NCI-H226 (cell line): ENCODE measurements around the gene SLC17A2.
A peak's percentile ranks its signal among the peaks of the same experiment; 100 is the strongest.
"Not testable (repeated sequence)": the region's sequence is repeated elsewhere in the genome, so short reads cannot be mapped to it uniquely, and the experiment has no call there.

Experiments used
- DNase-seq: peaks from one replicate; pipeline ENCODE4 v3.0.0-alpha.2; 2015

Gene SLC17A2

DNA sequence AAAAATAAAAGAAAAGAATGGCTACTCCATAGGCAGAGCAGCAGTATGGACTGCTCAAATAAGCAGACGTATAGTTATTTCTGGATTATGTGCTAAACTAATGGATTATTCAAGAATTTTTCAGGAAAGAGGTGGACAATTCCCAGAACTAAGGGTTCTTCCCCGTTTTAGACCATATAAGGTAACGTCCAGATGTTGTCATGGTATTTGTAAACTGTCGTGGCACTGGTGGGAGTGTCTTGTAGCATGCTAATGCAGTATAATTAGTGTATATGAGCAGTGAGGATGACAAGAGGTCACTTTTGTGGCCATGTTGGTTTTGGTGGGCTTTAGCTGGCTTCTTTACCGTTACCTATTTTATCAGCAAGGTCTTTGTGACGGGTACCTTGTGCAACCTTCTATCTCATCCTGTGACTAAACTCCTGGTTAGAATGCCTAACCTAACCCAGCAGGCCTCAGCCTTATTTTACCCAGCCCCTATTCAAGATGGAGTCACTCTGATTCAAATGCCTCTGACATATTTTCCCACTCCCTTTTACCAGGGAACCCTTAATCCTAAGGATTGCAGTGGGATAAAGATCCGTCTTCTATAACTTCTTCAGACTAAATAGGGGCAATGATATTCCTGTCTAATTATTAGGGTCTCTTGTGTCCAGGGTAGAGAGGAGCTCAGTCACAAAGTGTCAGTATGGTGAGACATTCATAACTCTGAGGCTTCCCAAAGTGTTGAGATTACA lies 21.0 kb upstream of the SLC17A2 start:
- no peak for DNase-seq

DNA sequence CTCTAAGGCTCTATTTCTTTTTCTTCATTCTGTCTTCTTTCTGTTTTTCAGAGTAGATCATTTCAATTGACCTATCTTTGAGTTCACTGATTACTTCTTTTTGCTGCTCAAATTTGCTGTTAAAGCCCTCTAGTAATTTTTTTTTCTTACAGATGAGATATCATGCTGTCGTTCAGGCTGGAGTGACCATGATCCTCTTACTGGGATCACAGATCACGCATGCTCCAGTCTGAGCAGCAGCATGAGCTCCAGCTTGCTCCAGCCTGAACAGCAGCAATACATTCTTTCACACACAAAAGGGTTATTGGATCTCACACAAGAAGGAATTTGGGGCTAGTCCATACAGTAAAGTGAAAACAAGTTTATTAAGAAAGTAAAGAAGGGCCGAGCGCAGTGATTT lies 19.8 kb upstream of the SLC17A2 start:
- no peak for DNase-seq

DNA sequence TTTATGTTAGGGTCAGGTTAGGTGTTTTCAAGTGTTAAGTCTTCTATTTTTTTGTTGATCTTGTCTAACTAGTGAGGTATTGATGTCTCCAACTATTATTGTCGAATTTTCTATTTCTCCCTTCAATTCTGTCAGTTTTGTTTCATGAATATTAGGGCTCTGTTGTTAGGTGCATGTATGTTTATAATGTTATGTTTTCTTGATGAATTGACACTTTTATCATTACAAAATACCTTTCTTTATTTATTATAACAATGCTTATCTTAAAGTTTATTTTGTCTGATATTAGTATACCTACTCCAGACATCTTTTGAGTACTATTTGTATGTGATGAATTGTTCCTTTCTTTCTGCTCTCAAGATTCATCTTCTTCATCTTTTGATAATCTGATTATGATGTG lies 19.2 kb upstream of the SLC17A2 start:
- no peak for DNase-seq

DNA sequence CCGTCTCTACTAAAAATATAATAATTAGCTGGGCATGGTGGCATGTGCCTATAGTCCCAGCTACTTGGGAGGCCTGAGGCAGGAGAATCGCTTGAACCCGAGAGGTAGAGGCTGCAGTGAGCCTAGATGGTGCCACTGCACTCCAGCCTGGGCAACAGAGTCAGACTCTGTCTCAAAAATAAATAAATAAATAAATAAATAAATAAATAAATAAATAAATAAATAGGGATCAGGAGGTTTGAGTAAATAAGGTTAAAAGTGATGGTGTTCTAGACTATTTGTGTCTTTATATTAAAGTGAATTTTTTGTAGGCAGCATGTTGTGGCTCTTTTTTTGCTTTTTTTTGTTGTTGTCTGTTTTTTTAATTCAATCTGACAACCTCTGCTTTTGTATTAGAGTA lies 17.0 kb upstream of the SLC17A2 start:
- DNase-seq = not testable (repeated sequence)

DNA sequence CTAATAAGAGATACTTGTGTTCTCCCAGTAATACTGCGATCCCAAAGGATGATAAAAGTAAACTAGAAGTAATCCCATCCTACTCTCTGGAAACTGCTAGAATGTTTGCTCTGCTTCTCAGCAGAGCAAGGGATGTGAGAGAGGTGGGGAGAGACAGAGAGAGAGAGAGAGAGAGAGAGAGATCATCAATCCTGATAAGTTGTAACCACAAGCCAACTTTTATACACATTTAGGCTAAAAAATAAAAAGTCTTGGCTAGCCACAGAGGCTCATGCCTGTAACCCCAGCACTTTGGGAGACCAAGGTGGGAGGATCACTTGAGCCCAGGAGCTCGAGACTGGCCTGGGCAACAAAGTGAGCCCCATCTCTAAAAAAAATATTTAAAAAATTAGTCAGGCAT lies 16.1 kb upstream of the SLC17A2 start:
- no peak for DNase-seq

DNA sequence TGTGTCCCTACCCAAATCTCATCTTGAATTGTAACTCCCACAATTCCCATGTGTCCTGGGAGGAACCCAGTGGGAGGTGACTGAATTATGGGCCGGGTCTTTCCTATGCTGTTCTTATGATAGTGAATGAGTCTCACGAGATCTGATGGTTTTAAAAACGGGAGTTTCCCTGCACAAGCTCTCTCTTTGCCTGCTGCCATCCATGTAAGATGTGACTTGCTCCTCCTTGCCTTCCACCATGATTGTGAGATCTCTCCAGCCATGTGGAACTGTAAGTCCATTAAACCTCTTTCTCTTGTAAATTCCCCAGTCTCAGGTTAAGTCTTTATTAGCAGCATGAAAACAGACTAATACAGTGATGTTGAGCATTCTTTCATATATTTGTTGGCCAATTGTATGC lies 15.2 kb upstream of the SLC17A2 start:
- not testable (repeated sequence) for DNase-seq

DNA sequence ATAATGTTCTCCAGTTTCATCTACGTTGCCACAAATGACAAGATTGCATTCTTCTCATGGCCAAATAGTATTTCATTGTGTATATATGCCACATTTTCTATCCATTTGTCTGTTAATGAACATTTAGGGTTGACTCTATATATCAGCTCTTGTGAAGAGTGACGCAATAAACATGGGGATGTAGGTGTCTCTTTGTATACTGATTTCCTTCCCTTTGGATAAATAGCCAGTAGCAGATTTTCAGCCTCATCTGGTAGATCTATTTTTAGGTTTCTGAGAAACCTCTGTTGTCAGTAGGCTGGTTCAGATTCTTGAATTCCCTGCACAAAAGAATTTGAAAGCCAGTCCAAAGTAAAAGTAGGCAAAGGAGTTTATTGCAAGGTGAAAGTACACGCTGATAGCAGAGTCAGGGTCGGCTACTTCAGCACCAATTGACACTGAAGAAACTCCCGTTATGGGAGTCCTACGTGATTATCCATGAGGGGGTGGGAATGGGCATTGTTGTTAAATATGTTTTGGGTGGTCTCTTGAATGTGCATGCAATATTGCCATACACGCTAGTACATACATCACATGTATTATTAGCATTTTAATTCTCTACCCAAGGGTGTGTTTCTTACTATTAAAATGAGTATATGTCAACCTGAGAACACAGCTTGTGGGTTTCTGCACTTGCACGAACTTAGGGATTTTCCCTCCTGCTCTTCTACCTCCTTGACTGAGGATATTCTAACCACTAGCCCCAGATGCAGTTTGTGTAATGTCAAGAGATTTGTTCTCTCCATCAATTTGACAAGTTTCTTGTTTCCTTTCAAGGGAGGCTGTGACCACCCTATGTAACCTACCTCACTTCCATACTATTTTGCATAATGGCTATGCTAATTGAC lies 14.4 kb upstream of the SLC17A2 start:
- DNase-seq = no peak

DNA sequence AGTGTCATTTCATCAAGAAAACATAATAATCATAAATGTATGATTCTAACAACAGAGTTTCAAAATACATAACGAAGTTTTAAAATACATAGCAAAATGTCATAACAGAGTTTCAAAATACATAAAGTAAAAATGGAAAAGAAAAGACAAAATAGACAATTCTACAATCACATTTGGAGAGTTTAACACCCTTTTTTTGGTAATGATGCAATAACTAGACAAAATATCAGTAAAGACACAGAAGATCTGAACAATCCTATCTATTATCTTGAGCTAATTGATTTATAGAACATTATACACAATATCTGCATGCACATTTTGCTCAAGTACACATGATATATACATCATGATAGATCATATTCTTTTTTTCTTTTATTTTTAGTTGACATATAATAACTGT lies 13.4 kb upstream of the SLC17A2 start:
- no peak for DNase-seq

DNA sequence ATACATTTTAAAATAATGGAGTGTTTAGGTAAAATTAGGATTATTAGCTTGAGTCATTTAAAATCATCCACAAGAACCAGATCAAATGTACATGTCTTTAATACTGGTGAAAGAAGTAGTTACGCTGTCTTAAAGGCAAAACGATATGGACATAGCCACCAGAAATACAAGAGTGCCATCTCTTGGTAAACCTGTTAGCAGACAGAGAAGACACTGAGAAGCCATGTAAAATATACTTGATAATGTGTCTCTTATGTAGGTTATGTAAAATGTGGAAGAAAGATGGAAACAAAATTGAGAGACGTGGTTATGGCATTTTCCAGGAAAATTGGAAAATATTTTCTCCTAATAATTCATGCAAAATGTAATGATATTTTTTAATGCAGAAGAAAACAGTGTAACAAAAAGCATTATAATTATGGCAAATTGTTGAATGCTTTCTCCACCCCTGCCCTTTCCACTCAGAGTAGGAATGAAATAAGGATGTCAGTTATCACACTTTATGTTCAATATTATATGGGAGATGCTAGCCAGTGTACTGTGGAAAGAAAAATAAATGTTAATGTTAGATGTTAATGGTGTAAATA lies 12.2 kb upstream of the SLC17A2 start:
- peak; percentile 6 for DNase-seq

DNA sequence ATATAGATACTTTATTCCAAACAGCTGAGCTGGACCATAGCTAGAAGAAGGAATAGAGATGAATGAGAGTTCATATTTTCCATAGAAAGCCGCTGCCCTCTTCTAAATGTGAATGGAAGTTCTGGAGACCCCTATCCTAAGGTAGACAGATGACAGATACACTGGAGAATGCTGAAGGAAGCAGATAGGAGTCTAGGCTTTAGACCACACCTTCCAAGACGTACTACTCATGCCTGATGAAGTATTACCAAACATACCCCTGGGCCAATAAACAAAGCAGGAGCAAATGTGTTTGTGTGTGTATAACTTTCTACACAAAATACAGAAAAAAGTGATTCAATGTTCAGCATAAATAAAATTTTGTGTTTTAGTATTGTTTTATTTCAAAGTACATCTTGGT lies 9.1 kb upstream of the SLC17A2 start:
- no peak for DNase-seq

DNA sequence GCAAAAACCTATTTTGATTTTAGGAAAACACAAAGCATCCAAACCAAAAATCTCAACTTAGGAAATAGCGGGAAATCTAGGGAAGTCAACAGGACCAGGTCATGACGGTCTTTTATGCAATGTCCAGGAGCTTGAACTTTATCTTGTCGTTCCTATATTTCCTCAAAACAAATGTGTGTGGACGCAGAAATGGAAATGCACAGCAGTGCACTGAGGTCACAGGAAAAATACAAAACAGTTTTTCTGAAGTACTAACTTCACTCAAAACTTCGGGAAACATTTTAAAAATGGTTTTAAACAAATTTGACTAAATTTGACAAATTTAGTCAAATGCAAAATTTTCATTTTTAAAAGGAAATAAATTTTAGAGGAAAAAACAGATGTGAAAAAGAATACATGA lies 5.5 kb upstream of the SLC17A2 start:
- DNase-seq = no peak

DNA sequence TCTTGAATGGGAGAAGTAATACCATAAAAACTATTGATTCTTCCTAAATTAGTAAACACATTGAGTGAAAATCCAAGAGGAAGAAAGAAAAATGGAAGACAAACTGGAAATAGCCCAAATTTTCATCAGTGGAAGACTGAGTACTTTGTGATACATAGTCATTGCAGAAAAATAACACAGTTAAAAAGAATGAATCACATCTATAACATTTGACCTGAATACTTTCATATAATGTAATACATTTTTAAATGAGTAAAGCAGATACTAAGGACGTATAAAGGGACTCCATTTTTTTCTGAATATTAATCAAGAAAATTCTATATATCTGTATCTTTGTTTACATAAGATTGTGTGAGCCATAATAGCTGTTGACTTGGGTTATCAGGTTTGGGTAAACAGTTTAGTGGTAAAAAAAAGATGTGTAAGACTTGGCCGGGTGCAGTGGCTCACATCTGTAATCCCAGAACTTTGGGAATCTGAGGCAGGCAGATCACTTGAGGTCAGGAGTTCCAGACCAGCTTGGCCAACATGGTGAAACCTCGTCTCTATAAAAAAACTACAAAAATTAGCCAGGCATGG lies 4.3 kb upstream of the SLC17A2 start:
- DNase-seq = peak; percentile 2

DNA sequence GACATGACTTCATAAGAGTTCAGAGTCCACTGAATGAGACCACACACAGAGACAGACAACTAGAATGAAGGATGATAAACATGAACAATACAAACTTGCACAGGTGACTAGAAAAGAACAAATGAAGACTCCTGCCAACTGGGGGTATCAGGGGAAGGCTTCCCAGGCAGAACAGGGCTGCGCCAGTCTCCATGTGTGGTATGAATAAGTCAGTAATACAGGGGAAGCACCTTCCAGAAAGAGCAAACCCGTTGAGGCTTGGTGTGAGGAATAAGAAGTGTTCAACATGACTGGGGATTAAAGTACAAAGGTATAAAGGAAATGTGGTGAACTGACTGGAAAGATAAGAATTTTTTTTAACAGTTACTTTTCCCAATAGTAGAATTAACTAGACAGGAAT lies 3.7 kb upstream of the SLC17A2 start:
- DNase-seq = peak; percentile 10

DNA sequence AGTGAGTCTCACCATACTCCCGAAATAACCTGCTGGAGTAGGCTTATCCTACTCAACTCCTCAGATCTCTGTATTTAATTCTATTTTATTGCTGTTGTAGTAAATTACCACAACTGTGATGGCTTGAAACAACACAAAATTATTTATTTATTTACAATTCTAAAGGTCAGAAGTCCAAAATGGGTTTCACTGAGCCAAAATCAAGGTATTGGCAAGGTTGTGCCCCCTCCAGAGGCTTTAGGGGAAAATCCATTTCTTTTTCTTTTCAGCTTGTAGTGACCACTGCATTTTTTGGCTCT lies 869 bp upstream of the SLC17A2 start:
- DNase-seq = no peak

DNA sequence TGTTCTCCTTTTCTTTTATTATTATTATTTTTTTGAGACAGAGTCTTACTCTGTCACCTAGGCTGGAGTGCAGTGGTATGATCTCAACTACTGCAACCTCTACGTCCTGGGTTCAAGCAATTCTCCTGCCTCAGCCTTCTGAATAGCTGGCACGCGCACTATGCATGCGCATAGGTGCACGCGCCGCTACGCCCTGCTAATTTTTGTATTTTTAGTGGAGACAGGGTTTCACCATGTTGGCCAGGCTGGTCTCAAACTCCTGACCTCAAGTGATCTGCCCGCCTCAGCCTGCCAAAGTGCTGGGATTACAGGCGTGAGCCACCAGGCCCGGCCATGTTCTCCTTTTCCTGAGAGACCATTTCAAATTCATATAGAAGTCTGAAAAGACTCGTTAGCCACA lies 706 bp downstream of the SLC17A2 start:
- DNase-seq = not testable (repeated sequence)

DNA sequence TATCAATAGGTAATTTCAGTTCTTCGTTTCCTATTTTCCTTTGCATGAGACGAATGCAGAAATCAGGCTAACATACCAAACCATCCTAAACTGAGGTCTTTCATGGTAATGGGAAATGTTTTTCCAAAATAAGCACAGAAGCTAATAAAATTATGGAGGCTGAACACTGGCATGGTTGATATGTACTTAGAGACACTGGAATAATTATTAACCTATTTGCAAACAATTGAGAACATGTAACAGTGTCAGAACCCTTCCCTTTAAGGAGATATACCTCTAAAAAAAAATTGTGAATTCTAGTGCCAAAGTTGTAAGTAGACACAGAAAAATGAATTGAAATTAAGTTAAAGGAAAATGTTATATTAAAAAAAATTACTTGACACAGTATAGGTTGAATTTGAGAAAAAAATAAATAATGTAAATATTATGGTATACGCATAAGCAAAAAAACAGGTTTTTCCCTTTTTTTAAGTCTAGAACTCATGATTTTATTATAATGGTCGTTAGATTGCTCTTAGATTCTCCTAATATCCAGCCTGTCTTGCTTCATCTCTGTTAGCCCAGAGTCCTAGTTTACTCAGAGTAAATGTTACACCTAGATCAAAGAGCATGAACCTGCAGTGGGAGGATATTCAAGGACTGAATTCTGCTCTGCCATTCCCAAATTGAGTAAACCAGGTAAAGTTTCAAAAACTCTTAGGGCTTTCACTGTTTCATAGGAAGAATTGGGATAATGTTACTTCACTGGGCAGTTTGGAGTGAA lies 1.7 kb downstream of the SLC17A2 start:
- no peak for DNase-seq

DNA sequence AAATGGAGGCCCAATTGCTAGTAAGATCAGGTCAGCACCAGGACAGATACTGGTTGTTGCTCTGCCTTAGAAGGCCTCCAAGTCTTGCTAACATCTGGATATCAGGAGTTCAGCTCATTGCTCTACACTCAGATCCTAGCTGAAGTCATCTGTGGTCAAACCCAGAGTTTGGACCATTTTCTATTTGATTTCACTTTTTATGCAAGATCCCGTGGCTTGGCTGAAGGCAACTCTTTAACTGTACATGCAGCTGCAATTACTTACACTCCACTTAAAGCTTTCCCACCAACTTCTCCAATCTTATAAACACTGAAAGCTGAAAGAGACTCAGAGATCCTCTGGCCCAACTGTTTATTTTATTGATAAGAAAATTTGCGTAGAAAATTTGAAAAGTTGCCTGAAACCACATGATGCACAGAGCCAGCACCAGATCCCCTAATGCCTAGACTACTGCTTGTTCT lies 2.7 kb downstream of the SLC17A2 start:
- DNase-seq = no peak

DNA sequence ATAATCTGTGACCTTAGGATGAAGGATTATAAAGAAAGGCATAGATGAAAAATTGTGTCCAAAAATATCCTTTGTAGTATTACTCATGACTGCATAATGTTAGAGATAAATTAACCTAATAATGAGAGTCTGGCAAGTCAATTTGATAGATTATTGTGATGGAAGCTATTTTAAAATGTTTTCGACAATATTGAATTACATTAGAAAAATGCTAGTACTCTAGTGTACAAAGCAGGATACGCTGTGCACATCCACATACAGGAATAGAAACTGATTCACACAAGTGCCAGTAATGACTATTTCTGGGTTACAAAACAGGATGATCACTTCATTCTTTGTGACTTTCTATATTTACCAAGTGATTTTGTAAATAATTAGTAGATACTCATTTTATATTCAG lies 3.3 kb downstream of the SLC17A2 start:
- DNase-seq = no peak

DNA sequence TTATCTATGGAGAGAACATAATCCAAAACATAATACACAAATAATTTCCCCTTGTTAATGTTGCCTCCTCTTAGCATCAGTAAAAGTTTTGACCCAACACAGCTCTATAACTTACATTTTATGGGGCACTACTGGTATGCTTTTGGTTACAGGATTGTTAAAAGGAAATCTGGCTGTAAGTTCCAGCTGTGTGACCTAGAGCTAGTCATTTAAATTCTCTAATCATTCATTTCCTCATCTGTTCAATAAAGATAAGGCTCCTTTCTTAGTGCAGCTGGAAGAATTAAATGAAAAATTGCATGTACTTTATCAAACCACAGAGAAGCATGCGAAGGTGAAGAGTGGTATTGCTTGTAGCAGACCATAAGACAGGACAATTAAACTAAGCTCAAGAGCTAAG lies 4.6 kb downstream of the SLC17A2 start:
- no peak for DNase-seq

DNA sequence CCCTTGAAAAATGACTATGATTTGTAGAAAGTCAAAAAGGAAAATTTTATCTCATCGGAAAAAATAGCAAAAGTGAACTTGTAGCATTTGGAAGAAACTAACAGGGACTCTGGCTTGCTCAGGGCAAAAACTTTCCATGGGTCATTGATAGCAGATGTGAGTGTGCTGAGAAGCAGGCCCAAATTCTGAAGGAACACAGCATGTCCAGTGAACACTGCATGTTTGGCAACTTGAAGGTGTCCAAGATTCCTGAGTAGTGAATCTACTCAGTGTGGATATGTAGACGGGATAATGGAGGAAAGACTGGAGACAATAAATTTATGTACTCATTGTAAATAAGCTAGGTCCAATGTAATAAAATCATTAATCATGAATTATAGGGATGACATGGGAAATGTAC lies 8.2 kb downstream of the SLC17A2 start:
- no peak for DNase-seq

DNA sequence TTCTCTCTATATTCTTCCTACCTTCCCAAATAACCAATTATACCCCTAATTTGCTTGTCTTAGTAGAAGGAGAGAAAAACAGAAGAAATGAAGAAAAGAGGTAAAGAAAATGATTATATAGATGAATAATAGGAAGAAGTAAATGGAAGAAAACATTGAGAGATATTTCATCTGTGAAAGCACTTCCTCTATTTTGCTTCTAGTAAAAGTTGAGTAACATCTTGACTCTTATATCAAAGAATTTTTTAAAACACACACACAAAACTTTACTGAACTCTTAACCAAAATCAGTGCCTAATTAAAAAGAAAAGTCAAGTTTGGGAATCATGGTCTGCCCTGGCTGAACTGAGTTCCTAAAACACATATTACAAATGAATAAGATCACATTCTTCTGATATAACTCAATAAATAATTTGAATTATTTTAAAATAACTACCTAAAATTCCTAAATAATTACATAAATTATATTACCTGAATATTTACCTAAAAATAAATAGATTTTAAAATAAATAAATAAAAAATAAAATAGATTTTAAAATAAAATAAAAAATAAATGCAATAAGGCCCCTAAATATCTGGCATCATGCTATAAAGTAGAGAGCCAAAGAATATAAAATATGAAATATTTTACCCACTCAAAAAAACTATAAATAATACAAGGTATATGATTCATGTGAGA lies 8.8 kb downstream of the SLC17A2 start:
- no peak for DNase-seq

DNA sequence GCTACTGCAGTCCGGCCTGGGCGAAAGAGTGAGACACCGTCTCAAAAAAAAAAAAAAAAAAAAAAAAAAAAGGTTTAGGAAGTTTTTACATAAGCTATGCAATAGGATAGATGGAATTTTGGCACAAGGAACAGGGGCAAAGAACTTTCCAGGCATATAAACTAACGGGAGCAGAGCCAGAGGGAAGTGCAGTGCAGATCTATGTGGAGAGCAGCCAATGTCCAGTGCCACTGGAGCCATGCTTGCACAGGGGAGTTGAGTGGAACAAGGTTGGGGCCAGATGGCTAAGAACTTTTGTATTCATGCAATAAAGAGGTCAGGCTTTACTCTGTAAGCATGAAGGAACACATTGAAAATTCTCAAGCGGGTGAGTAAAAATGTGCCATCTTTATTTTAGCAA lies 10.8 kb downstream of the SLC17A2 start:
- DNase-seq = no peak
